KG1 (cell line): ENCODE data around the gene FSHR.

Source experiments
- DNase-seq: peaks from one replicate; lab custom pipeline; 2025; lab: John Stamatoyannopoulos, UW

FSHR gene

GRCh38 chr2:49032126-49032525 is 122.2 kb downstream of the FSHR start:
- DNase-seq = no peak

DNA sequence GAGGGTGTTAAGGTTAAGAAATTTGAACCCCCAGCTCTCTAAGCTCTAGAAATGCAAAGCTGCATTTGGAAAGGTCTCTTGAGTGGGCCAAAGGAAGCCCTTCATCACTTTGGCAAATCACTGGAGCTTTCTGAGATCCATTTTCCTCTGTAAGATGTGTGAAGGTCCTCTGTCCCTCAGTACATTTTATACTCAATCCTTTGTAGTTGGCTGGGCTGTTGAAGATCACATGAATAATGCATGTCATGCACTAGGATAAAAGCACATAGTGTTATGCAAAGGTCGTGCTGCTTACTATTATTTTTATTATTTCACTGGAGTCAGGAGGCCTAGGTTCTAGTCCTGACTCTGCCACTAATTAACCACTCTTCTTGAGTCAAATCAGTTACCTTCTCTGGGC is 124.9 kb downstream of the FSHR start:
- no peak for DNase-seq

DNA sequence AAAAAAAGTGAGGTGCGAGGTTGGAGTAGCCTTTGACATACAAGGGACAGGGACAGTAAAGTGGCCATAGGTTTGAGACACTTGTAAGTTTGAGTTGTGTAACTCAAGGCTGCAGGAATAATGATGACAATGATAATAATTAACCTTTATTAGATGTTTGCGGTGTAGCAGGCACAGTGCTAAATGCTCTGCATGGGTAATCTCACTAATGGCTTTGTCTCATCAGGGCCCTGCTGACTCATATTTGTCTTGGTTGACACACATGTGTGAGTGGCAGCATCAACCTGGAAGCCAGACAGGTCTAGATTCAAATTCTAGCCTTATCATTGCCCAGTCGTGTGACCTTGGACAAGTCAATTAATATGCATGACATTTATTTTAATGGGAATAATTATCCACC is 126.2 kb downstream of the FSHR start:
- DNase-seq = no peak

- no peak for DNase-seq
Measured at GRCh38 chr2:49026706-49027105, 127.6 kb downstream of the FSHR start.

- no peak for DNase-seq
Measured at GRCh38 chr2:49021271-49021670, 133.0 kb downstream of the FSHR start.

- DNase-seq = no peak
Measured at GRCh38 chr2:49005261-49005660, 149.1 kb downstream of the FSHR start.

GRCh38 chr2:49004036-49004626 is 150.2 kb downstream of the FSHR start:
- no peak for DNase-seq

DNA sequence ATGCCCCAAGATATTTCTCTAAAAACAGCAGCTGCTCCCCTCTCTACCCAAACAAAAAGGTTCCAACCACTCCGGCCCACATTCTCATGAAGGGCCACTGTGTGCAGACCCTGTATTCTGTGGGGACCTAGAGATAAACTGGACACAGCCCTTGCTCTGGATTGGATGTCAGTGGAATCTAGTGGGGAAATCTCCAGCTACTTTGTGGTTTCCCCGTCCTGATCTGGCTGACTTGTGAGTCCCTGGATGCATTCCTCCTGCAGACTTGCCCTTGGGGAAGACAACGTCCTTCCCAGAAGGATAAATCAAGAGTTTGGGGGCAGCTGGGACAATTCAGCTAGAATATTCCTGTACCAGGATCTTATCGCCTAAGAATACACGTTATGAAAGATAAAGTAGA is 151.1 kb downstream of the FSHR start:
- no peak for DNase-seq

DNA sequence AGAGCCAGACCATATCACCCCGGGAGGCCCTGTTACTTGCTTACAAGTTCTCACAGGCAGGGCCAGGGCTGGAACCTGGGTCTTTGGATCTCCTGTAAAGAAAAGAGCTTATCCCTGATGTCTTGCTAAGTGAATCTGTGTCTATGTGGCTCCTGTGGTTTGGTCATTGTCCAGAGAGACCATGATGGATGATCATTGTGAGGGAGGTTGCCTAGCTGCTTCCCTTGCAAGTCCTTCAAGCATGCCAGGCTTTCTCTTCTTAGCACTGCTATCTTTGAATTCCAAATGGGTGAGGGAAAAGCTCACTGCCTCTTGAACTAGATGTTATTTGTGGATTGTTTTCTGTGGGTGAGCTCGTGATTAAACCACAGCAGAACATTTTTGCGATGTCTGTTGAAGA is 151.6 kb downstream of the FSHR start:
- no peak for DNase-seq

DNA sequence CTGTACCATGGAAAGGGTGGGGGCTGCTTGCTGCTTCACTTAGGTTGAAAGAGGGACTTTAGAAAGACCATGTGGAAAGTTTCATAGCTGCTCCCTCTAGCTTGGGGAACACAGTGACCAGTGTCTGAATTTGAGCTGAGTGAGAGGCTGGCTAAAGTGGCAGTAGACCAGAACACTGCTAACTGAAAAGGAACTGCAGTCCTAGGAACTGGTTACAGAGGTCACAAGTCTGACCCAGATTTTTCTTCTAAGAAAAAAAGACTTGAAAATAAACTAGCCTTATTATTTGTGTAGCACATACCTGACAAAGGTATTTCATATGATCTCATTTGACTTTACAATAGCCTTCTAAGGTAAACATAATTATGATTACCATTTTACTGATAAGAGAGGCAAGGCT is 153.6 kb downstream of the FSHR start:
- no peak for DNase-seq

- no peak for DNase-seq
Measured at GRCh38 chr2:48998449-48998848, 155.9 kb downstream of the FSHR start.

GRCh38 chr2:48993576-48993975 is 160.7 kb downstream of the FSHR start:
- no peak for DNase-seq

GRCh38 chr2:48991415-48992131 is 162.7 kb downstream of the FSHR start:
- no peak for DNase-seq

DNA sequence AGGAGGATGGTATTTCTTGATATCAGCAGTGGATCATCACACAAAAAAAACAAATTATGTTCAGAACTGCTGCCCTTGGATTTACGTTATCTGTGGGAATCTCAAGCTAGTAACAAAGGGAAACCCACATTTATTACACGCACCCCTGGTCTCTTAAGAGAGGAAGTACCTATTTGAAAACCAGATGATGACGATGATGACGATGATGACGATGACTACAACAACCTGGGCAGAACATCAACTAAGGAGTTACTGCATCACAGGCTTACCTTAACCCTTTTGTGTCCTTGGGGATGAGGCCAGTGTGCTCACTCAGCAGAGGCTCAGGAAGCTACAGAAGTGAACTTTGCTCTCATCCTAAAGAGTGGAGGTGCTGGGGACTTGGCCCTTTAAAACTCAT is 169.4 kb downstream of the FSHR start:
- DNase-seq = no peak

DNA sequence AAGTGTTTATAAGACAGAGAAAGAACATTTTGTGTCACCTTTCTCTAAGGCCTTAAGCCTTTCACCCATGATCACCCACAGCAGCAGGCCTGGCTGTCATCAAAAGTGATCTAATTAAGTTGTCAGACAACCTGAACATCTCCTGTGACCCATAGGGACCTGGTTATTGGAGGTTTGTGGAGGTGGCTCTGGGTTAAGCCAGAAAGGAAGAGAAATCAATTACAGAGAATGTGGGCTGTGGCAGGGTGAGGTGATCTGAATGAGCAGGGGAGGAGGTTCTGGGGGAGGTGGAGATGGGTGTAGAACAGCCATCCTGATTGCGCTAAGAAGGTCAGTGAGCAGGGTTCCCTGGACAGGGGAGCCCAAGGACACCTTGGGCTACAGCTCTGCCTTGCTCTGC is 170.8 kb downstream of the FSHR start:
- DNase-seq = no peak

- no peak for DNase-seq
Measured at GRCh38 chr2:48982887-48983435, 171.4 kb downstream of the FSHR start.

GRCh38 chr2:48980846-48981245 is 173.5 kb downstream of the FSHR start:
- no peak for DNase-seq

DNA sequence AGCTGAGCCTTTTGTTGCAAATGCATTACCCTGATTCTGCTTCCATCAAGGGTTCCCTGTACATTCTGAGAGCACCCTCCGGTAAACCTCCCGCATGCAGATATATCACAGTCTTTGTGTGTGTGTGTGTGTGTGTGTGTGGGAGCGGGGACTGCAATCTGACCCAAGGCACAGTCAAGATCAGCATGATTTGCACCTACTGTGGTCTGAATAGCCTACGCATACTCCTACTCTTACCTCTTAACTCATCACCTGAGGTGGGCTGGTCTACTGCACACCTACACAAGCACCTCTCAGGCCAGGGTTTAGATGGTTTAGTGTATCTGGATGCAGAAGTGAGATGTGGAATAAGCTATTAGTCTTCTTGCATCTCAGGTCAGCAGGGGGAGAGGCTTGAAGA is 174.6 kb downstream of the FSHR start:
- DNase-seq = no peak

DNA sequence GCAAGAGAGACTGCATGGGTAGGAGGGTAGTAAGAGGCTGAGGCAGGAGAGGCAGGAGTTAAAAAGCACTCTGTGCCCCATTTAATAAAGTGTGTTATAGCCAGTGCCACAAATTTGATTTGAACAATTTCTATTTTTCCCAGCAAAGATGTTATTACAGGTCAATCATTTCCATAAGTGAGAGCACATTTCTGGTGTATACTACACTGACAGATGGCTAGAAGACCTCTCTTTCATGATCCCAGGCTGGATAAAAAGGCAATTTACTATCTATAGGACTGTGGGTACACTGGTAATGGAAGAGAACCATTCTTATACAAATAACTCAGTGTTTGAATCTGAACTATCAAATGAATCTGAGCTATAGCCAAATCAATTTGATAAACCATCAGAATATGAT is 176.2 kb downstream of the FSHR start:
- DNase-seq = no peak

DNA sequence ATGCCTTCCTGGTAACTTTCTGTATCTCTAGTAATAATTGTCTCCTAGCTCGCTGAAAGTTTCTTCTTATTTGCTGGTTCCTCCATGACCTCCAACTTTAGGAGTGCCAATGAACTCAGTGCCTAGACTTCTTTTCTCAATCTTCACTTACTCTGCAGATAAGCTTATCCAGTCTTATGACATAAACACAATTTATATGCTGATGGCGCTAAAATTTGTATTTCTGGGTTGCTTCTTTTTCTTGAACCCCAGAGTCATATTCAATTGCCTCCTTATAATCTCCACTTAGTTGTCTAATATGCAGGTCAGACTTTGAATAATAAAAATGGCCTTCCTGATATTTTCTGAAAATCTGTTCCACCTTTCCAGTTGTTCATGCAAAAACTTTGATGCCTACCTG is 182.5 kb downstream of the FSHR start:
- DNase-seq = no peak

DNA sequence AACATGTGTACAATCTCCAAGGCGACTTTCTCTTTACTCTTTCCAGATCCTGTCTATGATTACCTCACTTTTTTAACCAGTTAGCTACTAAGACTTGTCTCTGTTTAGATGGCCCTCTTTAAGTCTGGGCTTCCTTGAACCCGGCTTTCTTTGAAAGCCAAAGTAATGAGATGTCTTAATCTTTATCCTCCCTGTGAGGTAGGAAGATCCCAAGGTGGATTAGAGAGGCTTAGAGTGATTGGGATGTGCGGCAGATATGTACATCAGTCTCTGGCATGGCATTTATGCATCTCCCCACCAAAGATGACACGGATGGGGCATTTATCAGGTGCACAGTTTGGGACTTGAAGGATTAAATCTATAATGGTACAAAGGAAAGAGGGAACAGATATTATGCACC is 186.3 kb downstream of the FSHR start:
- no peak for DNase-seq

GRCh38 chr2:48965204-48965603 is 189.1 kb downstream of the FSHR start:
- DNase-seq = no peak

DNA sequence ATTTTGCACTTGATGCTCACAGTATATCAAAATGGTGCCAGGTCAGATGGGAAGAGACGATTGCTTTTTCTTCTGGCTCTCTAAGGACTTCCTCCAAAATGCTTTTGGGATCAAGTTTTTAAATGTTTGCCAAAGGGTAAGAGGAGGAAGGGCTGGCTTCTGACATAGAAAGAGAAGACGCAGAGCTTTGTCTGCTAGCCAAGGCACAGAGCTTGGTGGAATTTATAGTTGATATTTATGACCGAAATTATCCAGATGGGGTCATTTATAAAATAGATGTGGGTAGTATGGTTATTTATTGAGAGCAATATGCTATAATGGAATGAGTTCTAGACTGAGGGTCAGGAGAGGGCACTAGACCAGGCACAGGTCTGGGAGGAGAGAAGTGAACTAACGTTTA is 193.3 kb downstream of the FSHR start:
- no peak for DNase-seq

DNA sequence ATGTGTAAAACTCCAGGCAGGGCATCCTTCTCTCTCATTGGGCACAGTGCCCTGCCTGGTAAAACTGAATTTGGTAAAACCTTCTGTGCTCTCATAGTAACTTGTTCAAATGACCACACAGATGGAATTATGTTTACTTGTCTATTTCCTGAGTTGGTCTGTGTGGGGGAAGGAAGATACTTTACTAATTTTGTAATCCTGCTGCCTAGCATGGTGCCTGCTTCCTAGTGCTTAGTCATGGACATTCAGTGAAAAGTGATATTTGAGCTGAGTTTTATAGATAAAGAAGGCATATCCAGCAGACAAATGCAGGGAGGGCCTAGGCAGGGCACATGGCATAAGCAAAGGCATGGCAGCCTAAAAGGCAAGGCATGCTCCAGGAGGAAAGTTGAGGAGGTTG is 199.4 kb downstream of the FSHR start:
- DNase-seq = no peak
